ENCODE data around the gene MC5R.
"Not testable (repeated sequence)": the region's sequence is repeated elsewhere in the genome, so short reads cannot be mapped to it uniquely, and the experiment has no call there.

The MC5R gene

DNA sequence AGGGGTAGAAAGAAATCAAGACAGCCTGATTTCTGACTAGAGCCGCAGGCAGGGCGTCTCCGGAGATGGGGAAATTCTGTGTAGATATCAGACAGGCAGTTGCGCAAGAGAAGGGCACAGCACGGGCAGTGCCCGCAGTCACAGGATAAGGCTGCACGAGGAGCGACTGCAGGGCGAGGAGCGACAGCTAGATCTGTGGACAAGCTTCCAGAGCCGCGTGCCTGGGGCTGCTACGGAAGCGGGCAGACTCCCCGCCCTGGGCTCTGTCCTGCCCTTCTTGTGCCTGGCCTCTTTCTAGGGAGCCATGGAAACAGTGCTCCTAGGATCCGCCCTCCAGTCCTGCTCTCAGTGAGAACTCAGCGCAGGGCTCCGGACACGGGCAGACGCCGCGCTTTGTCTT is 12.6 kb downstream of the MC5R start:
- WGBS (ENCODE audit: insufficient coverage, insufficient read length), result no CpG with 5 or more reads among the region's 22 CpGs
- H3K4me1 ChIP-seq (ENCODE audit: control insufficient read depth, insufficient read depth, low read length), result no peaks in the 10 kb centered on the region
- H3K27me3 ChIP-seq (ENCODE audit: control insufficient read depth, insufficient read depth, low read length), result no peaks in the 10 kb centered on the region
- H3K36me3 ChIP-seq (ENCODE audit: control insufficient read depth, insufficient read depth, low read length), result no peaks in the 10 kb centered on the region
- no peaks in the 10 kb centered on the region for H3K9me3 ChIP-seq (ENCODE audit: control insufficient read depth, insufficient read depth, low read length)
- no peak for DNase-seq (ENCODE audit: low read depth, low spot score)
- H3K27ac ChIP-seq (ENCODE audit: low read length), result no peak overlapping the region
- H3K4me3 ChIP-seq (ENCODE audit: low read length), result no peak overlapping the region

DNA sequence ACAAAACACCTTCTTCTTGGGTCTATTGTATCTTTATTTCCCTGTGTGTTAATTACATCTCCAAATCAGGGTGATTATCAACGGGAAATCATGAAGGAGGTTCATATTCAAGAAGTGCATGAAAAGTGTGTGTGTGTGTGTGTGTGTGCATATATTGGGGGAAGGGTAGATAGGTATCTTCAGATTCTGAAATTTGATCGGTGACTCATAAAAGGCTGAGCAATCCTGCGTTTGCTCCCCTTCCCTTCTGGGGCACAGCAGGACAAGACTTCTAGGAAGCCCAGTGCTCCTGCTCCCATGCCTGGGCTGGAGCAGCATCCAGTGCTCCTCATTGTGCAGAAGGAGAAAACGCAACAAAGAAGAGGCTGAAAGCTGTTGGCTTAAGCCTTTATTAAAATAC is 25.8 kb downstream of the MC5R start:
- WGBS (ENCODE audit: insufficient coverage, insufficient read length), result no CpG with 5 or more reads among the region's 4 CpGs
- Histone ChIP-seq H3K4me3 (ENCODE audit: low read length) (no peak overlapping the region), H3K27me3 (ENCODE audit: control insufficient read depth, insufficient read depth, low read length) (no peaks in the 10 kb centered on the region), H3K27ac (ENCODE audit: low read length) (no peak overlapping the region), H3K9me3 (ENCODE audit: control insufficient read depth, insufficient read depth, low read length) (no peaks in the 10 kb centered on the region), H3K4me1 (ENCODE audit: control insufficient read depth, insufficient read depth, low read length) (no peaks in the 10 kb centered on the region), H3K36me3 (ENCODE audit: control insufficient read depth, insufficient read depth, low read length) (no peaks in the 10 kb centered on the region)
- DNase-seq (ENCODE audit: low read depth, low spot score), result no peak

DNA sequence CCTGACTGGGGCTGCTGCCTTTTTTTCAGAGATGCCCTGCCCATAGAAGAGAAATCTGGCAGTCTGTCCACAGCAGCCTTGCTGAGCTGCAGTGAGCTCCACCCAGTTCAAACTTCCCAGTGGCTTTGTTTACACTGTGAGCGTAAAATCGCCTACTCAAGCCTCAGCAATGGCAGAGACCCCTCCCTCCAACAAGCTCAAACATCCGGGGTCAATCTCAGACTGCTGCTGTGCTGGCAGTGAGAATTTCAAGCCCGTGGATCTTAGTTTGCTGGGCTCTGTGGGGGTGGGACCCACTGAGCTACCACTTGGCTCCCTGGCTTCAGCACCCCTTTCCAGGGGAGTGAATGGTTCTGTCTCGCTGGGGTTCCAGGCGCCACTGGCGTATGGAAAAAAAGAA is 38.9 kb downstream of the MC5R start:
- H3K27me3 ChIP-seq (ENCODE audit: control insufficient read depth, insufficient read depth, low read length); DNase-seq (ENCODE audit: low read depth, low spot score); H3K4me3 ChIP-seq (ENCODE audit: low read length); H3K27ac ChIP-seq (ENCODE audit: low read length); H3K4me1 ChIP-seq (ENCODE audit: control insufficient read depth, insufficient read depth, low read length); H3K9me3 ChIP-seq (ENCODE audit: control insufficient read depth, insufficient read depth, low read length); H3K36me3 ChIP-seq (ENCODE audit: control insufficient read depth, insufficient read depth, low read length): not testable (repeated sequence)
- no CpG with 5 or more reads among the region's 7 CpGs for WGBS (ENCODE audit: insufficient coverage, insufficient read length)

DNA sequence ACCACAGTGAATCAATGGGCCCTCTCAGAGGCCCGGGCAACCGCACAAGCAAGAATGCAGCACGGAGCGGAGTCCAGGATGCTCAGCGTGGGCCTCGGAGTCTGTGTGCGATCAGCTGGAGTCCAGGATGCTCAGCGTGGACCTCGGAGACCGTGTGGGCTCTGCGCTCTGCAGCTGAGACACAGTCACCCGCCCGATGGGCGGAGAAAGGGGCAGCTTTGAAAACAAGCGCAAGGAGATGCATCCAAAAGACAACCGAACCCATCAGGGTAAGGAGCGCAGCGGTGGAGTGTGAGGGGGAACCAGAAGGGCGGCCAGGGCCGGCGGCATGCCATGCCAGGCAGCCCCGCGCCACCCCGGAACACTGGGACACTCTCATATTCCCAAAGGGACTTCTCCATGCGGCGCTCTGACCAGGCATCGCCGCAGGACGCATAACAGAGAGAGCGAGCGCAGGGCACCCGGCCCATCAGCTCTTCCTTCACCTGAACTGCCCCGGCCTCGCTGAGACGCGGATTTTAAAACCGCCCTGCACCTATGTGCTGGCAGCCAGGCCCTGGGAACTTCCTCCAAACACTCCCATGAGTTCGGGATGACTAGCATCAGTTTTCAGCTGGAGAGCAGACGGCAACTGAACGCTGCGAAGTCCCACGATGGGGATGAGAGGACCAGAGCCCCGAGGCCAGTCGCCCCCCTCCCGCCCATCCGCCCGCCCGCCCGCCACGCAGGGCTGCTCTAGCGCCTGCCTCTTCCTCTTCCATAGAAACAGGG is 44.7 kb downstream of the MC5R start:
- no CpG with 5 or more reads among the region's 51 CpGs for WGBS (ENCODE audit: insufficient coverage, insufficient read length)
- H3K4me3 ChIP-seq (ENCODE audit: low read length), result peak overlapping the region; percentile 34; the same call in 1 of the 2 replicates
- no peaks in the 10 kb centered on the region for H3K36me3 ChIP-seq (ENCODE audit: control insufficient read depth, insufficient read depth, low read length)
- peaks cover 11% of the 10 kb centered on the region; the same call in 1 of the 2 replicates for H3K27me3 ChIP-seq (ENCODE audit: control insufficient read depth, insufficient read depth, low read length)
- H3K9me3 ChIP-seq (ENCODE audit: control insufficient read depth, insufficient read depth, low read length), result no peaks in the 10 kb centered on the region
- H3K4me1 ChIP-seq (ENCODE audit: control insufficient read depth, insufficient read depth, low read length), result no peaks in the 10 kb centered on the region; the same call in 1 of the 2 replicates
- DNase-seq (ENCODE audit: low read depth, low spot score), result no peak
- H3K27ac ChIP-seq (ENCODE audit: low read length), result no peak overlapping the region

DNA sequence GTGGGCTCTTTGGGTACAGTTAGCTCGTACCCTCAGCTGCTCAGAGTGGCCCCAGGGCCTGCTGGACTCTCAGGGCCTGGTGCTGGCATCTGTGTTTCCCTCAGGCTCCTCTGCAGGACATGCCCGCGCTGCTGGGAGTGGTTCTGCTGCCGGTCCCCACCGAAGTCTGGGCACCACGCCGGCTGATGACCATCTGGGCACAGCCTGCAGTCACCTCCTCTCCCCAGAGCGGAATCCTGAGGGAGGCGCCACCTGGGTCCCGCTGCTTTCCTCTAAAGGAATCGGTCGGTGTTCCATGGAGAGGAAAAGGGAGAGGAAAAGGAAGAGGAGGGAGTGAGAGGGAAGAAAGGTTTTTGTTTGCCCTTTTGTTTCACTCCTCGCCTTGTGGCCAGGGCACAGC is 47.8 kb downstream of the MC5R start:
- H3K4me3 ChIP-seq (ENCODE audit: low read length), result no peak overlapping the region
- no peaks in the 10 kb centered on the region; the same call in 1 of the 2 replicates for H3K4me1 ChIP-seq (ENCODE audit: control insufficient read depth, insufficient read depth, low read length)
- no CpG with 5 or more reads among the region's 13 CpGs for WGBS (ENCODE audit: insufficient coverage, insufficient read length)
- DNase-seq (ENCODE audit: low read depth, low spot score), result no peak
- H3K36me3 ChIP-seq (ENCODE audit: control insufficient read depth, insufficient read depth, low read length), result no peaks in the 10 kb centered on the region
- H3K9me3 ChIP-seq (ENCODE audit: control insufficient read depth, insufficient read depth, low read length), result no peaks in the 10 kb centered on the region
- H3K27me3 ChIP-seq (ENCODE audit: control insufficient read depth, insufficient read depth, low read length), result peaks cover 11% of the 10 kb centered on the region; the same call in 1 of the 2 replicates
- no peak overlapping the region for H3K27ac ChIP-seq (ENCODE audit: low read length)

DNA sequence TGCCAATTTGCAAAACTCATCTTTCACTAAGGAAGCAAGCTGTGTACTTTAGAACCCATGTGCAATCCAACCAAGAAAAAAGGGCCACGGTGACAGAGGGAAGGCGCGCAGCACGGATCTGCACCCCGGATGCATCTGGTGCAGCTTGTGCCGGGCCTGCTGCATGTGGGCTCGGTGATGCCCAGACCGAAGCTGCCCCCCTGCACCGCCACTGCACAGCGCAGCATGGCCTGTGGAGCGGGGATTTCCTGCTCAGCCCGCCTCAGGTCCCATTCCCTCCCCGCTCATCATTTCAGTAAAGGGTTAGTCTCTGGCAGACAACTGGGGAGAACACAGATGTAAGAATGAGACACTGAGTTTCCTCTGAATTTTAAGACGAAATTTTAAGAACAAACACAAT is 48.4 kb downstream of the MC5R start:
- H3K27me3 ChIP-seq (ENCODE audit: control insufficient read depth, insufficient read depth, low read length), result peaks cover 11% of the 10 kb centered on the region; the same call in 1 of the 2 replicates
- H3K4me1 ChIP-seq (ENCODE audit: control insufficient read depth, insufficient read depth, low read length), result no peaks in the 10 kb centered on the region; the same call in 1 of the 2 replicates
- WGBS (ENCODE audit: insufficient coverage, insufficient read length), result no CpG with 5 or more reads among the region's 14 CpGs
- H3K4me3 ChIP-seq (ENCODE audit: low read length), result no peak overlapping the region
- H3K9me3 ChIP-seq (ENCODE audit: control insufficient read depth, insufficient read depth, low read length), result no peaks in the 10 kb centered on the region
- no peak overlapping the region for H3K27ac ChIP-seq (ENCODE audit: low read length)
- no peaks in the 10 kb centered on the region for H3K36me3 ChIP-seq (ENCODE audit: control insufficient read depth, insufficient read depth, low read length)
- no peak for DNase-seq (ENCODE audit: low read depth, low spot score)

DNA sequence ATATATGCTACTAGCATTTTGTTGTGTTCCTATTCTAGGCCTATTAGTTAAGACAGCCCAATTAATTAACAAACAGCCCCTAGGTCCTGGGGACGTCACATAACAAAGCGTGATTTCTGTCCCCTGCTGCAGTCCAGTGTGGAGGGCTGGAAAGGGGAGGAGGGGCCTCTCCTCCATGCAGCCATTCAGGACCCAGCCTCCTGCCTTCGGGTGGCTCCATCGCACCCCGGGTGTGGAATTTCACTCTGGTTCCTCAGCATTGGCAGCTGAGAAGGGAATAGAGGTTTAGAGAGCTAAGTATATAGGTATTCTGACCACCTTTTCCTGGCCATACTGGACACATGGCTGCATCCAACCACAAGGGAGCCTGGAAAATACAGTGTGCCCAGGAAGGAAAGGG is 49.0 kb downstream of the MC5R start:
- Histone ChIP-seq H3K27ac (ENCODE audit: low read length) (no peak overlapping the region), H3K36me3 (ENCODE audit: control insufficient read depth, insufficient read depth, low read length) (no peaks in the 10 kb centered on the region), H3K9me3 (ENCODE audit: control insufficient read depth, insufficient read depth, low read length) (no peaks in the 10 kb centered on the region), H3K27me3 (ENCODE audit: control insufficient read depth, insufficient read depth, low read length) (peaks cover 11% of the 10 kb centered on the region; the same call in 1 of the 2 replicates), H3K4me3 (ENCODE audit: low read length) (no peak overlapping the region), H3K4me1 (ENCODE audit: control insufficient read depth, insufficient read depth, low read length) (no peaks in the 10 kb centered on the region; the same call in 1 of the 2 replicates)
- no peak for DNase-seq (ENCODE audit: low read depth, low spot score)
- WGBS (ENCODE audit: insufficient coverage, insufficient read length), result no CpG with 5 or more reads among the region's 5 CpGs

DNA sequence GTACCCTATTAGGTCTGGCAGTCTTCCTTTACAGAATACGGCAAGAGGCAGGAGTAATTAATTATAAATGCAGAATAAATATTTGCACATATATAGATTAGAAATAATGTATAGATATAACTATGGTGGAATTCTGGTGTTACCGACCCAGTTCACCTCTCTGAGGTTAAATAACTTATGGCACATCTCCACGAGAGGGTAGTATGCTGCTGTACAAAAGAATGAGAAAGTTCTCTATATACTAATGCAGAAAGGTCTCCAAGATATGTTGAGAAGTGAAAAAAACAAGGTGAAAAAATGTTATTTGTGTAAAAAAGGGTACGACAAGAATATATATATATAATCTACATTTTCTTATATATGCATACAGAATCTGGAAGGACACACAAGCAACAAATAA is 50.6 kb downstream of the MC5R start:
- DNase-seq (ENCODE audit: low read depth, low spot score), result no peak
- WGBS (ENCODE audit: insufficient coverage, insufficient read length), result no CpG with 5 or more reads among the region's 4 CpGs
- H3K27ac ChIP-seq (ENCODE audit: low read length), result no peak overlapping the region
- H3K27me3 ChIP-seq (ENCODE audit: control insufficient read depth, insufficient read depth, low read length), result peaks cover 3% of the 10 kb centered on the region; the same call in 1 of the 2 replicates
- no peaks in the 10 kb centered on the region for H3K36me3 ChIP-seq (ENCODE audit: control insufficient read depth, insufficient read depth, low read length)
- no peaks in the 10 kb centered on the region for H3K9me3 ChIP-seq (ENCODE audit: control insufficient read depth, insufficient read depth, low read length)
- H3K4me1 ChIP-seq (ENCODE audit: control insufficient read depth, insufficient read depth, low read length), result no peaks in the 10 kb centered on the region; the same call in 1 of the 2 replicates
- H3K4me3 ChIP-seq (ENCODE audit: low read length), result no peak overlapping the region

All from iPS DF 6.9 (cell line).